H1 (cell line): ENCODE data around the gene TMEM14C. TPM values are rescaled to one million over a fixed set of nuclear protein-coding genes. Genes with fewer than 3 reads are reported as not detected.

Experiments used
- CTCF ChIA-PET: fragments of 300-600 bp; sonication (Branson Sonifier 250); formaldehyde crosslinking; loops from one replicate; lab custom pipeline; 2021; ENCODE audit not compliant: partially characterized antibody; lab: Charles Lee
- POLR2A ChIA-PET: fragments of 300-600 bp; sonication (Branson Sonifier 250); formaldehyde crosslinking; loops from one replicate; lab custom pipeline; 2021; ENCODE audit warnings: inconsistent platforms; ENCODE audit not compliant: partially characterized antibody; lab: Charles Lee
- DNase-seq, 2 experiments: peaks; one replicate each; pipeline versions ENCODE4 v3.0.0 to v3.0.0-alpha.2; 2010 to 2022; ENCODE audit warnings: low spot score in 2 of 2, low read depth in 1 of 2, mixed read lengths in 1 of 2
- FAIRE-seq: peaks from 2 replicates; lab custom pipeline; 2011; peaks lifted over from hg19 to GRCh38; lab: Jason Lieb, UNC
- H2AFZ ChIP-seq: 2 replicates; pipeline ENCODE4 v1.8.1; 2012; ENCODE audit warnings: low read length, inconsistent platforms
- H2AK5ac ChIP-seq: 2 replicates; pipeline ENCODE4 v1.6.1; 2013; ENCODE audit warnings: low read depth, low read length
- H2BK120ac ChIP-seq: replicated peaks from 2 replicates; pipeline ENCODE3; 2013; ENCODE audit warnings: low read depth, low read length, inconsistent platforms
- H2BK12ac ChIP-seq: 2 replicates; pipeline ENCODE4 v1.6.1; 2013; ENCODE audit warnings: low read depth, low read length
- H2BK15ac ChIP-seq: 2 replicates; pipeline ENCODE4 v1.6.1; 2013; ENCODE audit warnings: low read length
- H2BK20ac ChIP-seq: 2 replicates; pipeline ENCODE4 v1.6.1; 2013; ENCODE audit warnings: low read length
- H2BK5ac ChIP-seq: 2 replicates; pipeline ENCODE4 v1.6.1; 2013; ENCODE audit warnings: low read depth, low read length
- H3K14ac ChIP-seq: 2 replicates; pipeline ENCODE4 v1.6.1; 2013; ENCODE audit warnings: inconsistent platforms; ENCODE audit not compliant: insufficient read length
- H3K18ac ChIP-seq: 2 replicates; pipeline ENCODE4 v1.6.1; 2013; ENCODE audit warnings: low read length; ENCODE audit errors: extremely low read depth
- H3K23ac ChIP-seq: 2 replicates; pipeline ENCODE4 v1.6.1; 2013; ENCODE audit warnings: inconsistent platforms; ENCODE audit not compliant: insufficient read length
- H3K23me2 ChIP-seq: 2 replicates; pipeline ENCODE4 v1.6.1; 2013; ENCODE audit warnings: low read depth, low read length
- H3K27ac ChIP-seq: 2 replicates; pipeline ENCODE4 v1.6.1; 2011; ENCODE audit warnings: low read depth, low read length, inconsistent platforms
- H3K27me3 ChIP-seq, 4 experiments: replicated peaks in 1 of 4; 1 replicate in 1 of 4; 2 replicates in 3 of 4; pipeline versions ENCODE4 v1.6.1 to v1.8.1; 2011 to 2013; ENCODE audit warnings: low read length in 3 of 4, mild to moderate bottlenecking in 3 of 4, inconsistent platforms in 2 of 4, mixed read lengths in 2 of 4, moderate library complexity in 1 of 4; ENCODE audit not compliant: control insufficient read depth in 3 of 4, insufficient read depth in 3 of 4; ENCODE audit errors: extremely low read depth in 1 of 4
- H3K36me3 ChIP-seq, 4 experiments: 2 replicates each; pipeline versions ENCODE4 v1.6.1 to v1.8.1; 2011 to 2013; ENCODE audit warnings: mild to moderate bottlenecking in 4 of 4, low read length in 3 of 4, moderate library complexity in 2 of 4, control low read depth in 1 of 4, inconsistent platforms in 1 of 4; ENCODE audit not compliant: insufficient read depth in 4 of 4, control insufficient read depth in 2 of 4
- H3K4ac ChIP-seq: replicated peaks from 2 replicates; pipeline ENCODE3; 2013; ENCODE audit warnings: low read length, low read depth, mixed read lengths, inconsistent platforms; ENCODE audit not compliant: insufficient read length
- H3K4me1 ChIP-seq, 4 experiments: replicated peaks in 1 of 4; 1 replicate in 1 of 4; 2 replicates in 3 of 4; pipeline versions ENCODE4 v1.6.1 to v1.8.1; 2011 to 2013; ENCODE audit warnings: low read length in 3 of 4, inconsistent platforms in 2 of 4, mixed read lengths in 1 of 4; ENCODE audit not compliant: insufficient read depth in 4 of 4, control insufficient read depth in 3 of 4
- H3K4me2 ChIP-seq, 2 experiments: 2 replicates each; pipeline versions ENCODE4 v1.6.1 to v1.8.1; 2011 to 2013; ENCODE audit warnings: low read depth in 2 of 2, low read length in 2 of 2, control low read depth in 1 of 2, inconsistent platforms in 1 of 2, mild to moderate bottlenecking in 1 of 2; ENCODE audit not compliant: insufficient read depth in 1 of 2
- H3K4me3 ChIP-seq, 4 experiments: fragments of 200-600, 300-600 bp in 1 of 4; sonication (generic), shearing (Covaris generic), sonication (Bioruptor Twin) in 1 of 4; 2 replicates each; pipeline versions ENCODE4 v1.5.1 to v1.8.1; 2011 to 2016; ENCODE audit warnings: low read length in 4 of 4, low read depth in 3 of 4, control low read depth in 2 of 4, inconsistent platforms in 2 of 4, mild to moderate bottlenecking in 2 of 4, mixed read lengths in 1 of 4, moderate library complexity in 1 of 4; ENCODE audit not compliant: insufficient read depth in 2 of 4; ENCODE audit errors: extremely low read depth in 1 of 4
- H3K56ac ChIP-seq: replicated peaks from 2 replicates; pipeline ENCODE3; 2013; ENCODE audit warnings: low read depth, mild to moderate bottlenecking, mixed read lengths, low read length, inconsistent platforms; ENCODE audit not compliant: insufficient read length
- H3K79me1 ChIP-seq: 2 replicates; pipeline ENCODE4 v1.6.1; 2013; ENCODE audit warnings: low read depth, low read length, control low read depth
- H3K79me2 ChIP-seq, 2 experiments: 2 replicates each; pipeline versions ENCODE4 v1.6.1 to v1.8.1; 2012 to 2013; ENCODE audit warnings: low read length in 2 of 2, mild to moderate bottlenecking in 2 of 2, inconsistent platforms in 1 of 2; ENCODE audit not compliant: insufficient read depth in 2 of 2, control insufficient read depth in 1 of 2
- H3K9ac ChIP-seq, 4 experiments: replicated peaks in 1 of 4; 1 replicate in 1 of 4; 2 replicates in 3 of 4; pipeline versions ENCODE4 v1.6.1 to v1.8.1; 2011 to 2013; ENCODE audit warnings: low read depth in 3 of 4, low read length in 3 of 4, control low read depth in 2 of 4, mild to moderate bottlenecking in 2 of 4, moderate library complexity in 2 of 4, inconsistent platforms in 1 of 4; ENCODE audit errors: extremely low read depth in 1 of 4
- H3K9me3 ChIP-seq, 2 experiments: 2 replicates each; pipeline versions ENCODE4 v1.6.1 to v1.8.1; 2012 to 2013; ENCODE audit warnings: mild to moderate bottlenecking in 2 of 2, moderate library complexity in 2 of 2, control low read depth in 1 of 2, inconsistent platforms in 1 of 2, low read depth in 1 of 2, low read length in 1 of 2, mixed read lengths in 1 of 2; ENCODE audit not compliant: insufficient read depth in 2 of 2
- H4K20me1 ChIP-seq, 2 experiments: replicated peaks in 1 of 2; 2 replicates each; pipeline versions ENCODE3 to v1.8.1; 2011 to 2013; ENCODE audit warnings: inconsistent platforms in 2 of 2, low read length in 2 of 2, mild to moderate bottlenecking in 1 of 2; ENCODE audit not compliant: insufficient read depth in 2 of 2, control insufficient read depth in 1 of 2
- H4K5ac ChIP-seq: 2 replicates; pipeline ENCODE4 v1.6.1; 2013; ENCODE audit warnings: low read length, low read depth, mixed read lengths, inconsistent platforms; ENCODE audit not compliant: insufficient read length
- H4K8ac ChIP-seq: 2 replicates; pipeline ENCODE4 v1.8.0; 2013; ENCODE audit warnings: mild to moderate bottlenecking, moderate library complexity, low read length, inconsistent platforms; ENCODE audit not compliant: insufficient read depth; ENCODE audit errors: extremely low read depth
- H4K91ac ChIP-seq: replicated peaks from 2 replicates; pipeline ENCODE3; 2013; ENCODE audit warnings: low read length, mixed read lengths, inconsistent platforms; ENCODE audit not compliant: insufficient read length
- ATF2 ChIP-seq: IDR thresholded peaks from 2 replicates; pipeline ENCODE4 v1.6.1; 2012; ENCODE audit warnings: low read length, inconsistent platforms
- CEBPB ChIP-seq: IDR thresholded peaks from 2 replicates; pipeline ENCODE4 v1.6.1; 2012; ENCODE audit warnings: low read depth, low read length
- CREB1 ChIP-seq: IDR thresholded peaks from 2 replicates; pipeline ENCODE4 v1.6.1; 2012; ENCODE audit warnings: inconsistent platforms
- EGR1 ChIP-seq: IDR thresholded peaks from 2 replicates; pipeline ENCODE4 v1.6.1; 2011; ENCODE audit warnings: low read depth, low read length, borderline replicate concordance
- JUND ChIP-seq: IDR thresholded peaks from 2 replicates; pipeline ENCODE4 v1.6.1; 2011; ENCODE audit warnings: mild to moderate bottlenecking, improper control_type of control experiment, low read length
- PHF8 ChIP-seq: fragments of 200-600 bp; sonication (generic); conservative IDR thresholded peaks from 2 replicates; pipeline ENCODE4 v1.7.1; 2012; ENCODE audit warnings: low read depth, mild to moderate bottlenecking, inconsistent platforms, low read length, moderate library complexity
- RFX5 ChIP-seq: IDR thresholded peaks from 2 replicates; pipeline ENCODE4 v1.6.1; 2011; ENCODE audit warnings: low read depth, low read length, improper control_type of control experiment, borderline replicate concordance
- TAF7 ChIP-seq: optimal IDR thresholded peaks from 2 replicates; pipeline ENCODE3; 2011; ENCODE audit warnings: low read depth, mild to moderate bottlenecking, inconsistent platforms, low read length, moderate library complexity, borderline replicate concordance
- WGBS, 2 experiments: shearing (Covaris generic) in 1 of 2; methylation state at CpG; one replicate each; pipeline versions ENCODE4 v1.1.6 to v1.1.7; 2013 to 2015; ENCODE audit warnings: low lambda C conversion rate in 2 of 2, mixed read lengths in 2 of 2, inconsistent platforms in 1 of 2, low coverage in 1 of 2, missing lambda C conversion rate in 1 of 2; ENCODE audit not compliant: insufficient replicate concordance in 2 of 2, insufficient coverage in 1 of 2, insufficient read length in 1 of 2; ENCODE audit errors: extremely low coverage in 1 of 2, missing lambda C conversion rate in 1 of 2; 5-methylcytosine and 5-hydroxymethylcytosine counted together
- polyA plus RNA-seq, 7 experiments: library from polyadenylated mRNA; depleted of rRNA in 3 of 7; stranded (reverse) in 5 of 7; unstranded in 2 of 7; fragments of >200 nt in 5 of 7; fragments of 200-250 nt in 2 of 7; gene quantifications; 1 replicate in 5 of 7; 2 replicates in 1 of 7; 4 replicates in 1 of 7; pipeline versions ENCODE4 v1.2.1 to v1.2.3, GENCODE V29; 2011 to 2013; ENCODE audit warnings: missing spikeins in 2 of 7, mixed read lengths in 2 of 7
- total RNA-seq: library from RNA; stranded (reverse); fragmentation: NEBNext Ultra II Directional; extraction: Animal tissue kit (Norgen Biotek cat#: 25700); gene quantifications from 2 replicates; pipeline ENCODE4 v1.2.1, GENCODE V29; 2021
- TF ChIP-seq, protein P1 (sequence below), 3 experiments: IDR thresholded peaks; 1 replicate in 2 of 3; 2 replicates in 1 of 3; pipeline versions ENCODE4 v1.5.1 to v1.6.1; 2011; ENCODE audit warnings: low read length in 3 of 3, mild to moderate bottlenecking in 3 of 3, inconsistent platforms in 2 of 3, low read depth in 1 of 3, moderate library complexity in 1 of 3; ENCODE audit not compliant: insufficient read depth in 1 of 3; ENCODE audit errors: control extremely low read depth in 1 of 3

The TMEM14C gene
- total and polyA plus RNA-seq, 2 of the 8 experiments (the other 6 are each of a cell fraction or from before 2014, with no cell fraction given), result 116 to 157 TPM

- POLR2A ChIA-PET, result interaction anchor here (0.5 to 4.0 kb wide), 4 partner anchors 19 to 263 kb away, joined by 3 to 22 read pairs (median 3); partner anchors contain the start of gene TMEM14B
- TF ChIP-seq PHF8 (no peak), TAF7 (no peak), CEBPB (no peak), EGR1 (no peak), ATF2 (no peak), CREB1 (no peak), RFX5 (no peak), JUND (no peak)
- TF ChIP-seq, protein P1, sequence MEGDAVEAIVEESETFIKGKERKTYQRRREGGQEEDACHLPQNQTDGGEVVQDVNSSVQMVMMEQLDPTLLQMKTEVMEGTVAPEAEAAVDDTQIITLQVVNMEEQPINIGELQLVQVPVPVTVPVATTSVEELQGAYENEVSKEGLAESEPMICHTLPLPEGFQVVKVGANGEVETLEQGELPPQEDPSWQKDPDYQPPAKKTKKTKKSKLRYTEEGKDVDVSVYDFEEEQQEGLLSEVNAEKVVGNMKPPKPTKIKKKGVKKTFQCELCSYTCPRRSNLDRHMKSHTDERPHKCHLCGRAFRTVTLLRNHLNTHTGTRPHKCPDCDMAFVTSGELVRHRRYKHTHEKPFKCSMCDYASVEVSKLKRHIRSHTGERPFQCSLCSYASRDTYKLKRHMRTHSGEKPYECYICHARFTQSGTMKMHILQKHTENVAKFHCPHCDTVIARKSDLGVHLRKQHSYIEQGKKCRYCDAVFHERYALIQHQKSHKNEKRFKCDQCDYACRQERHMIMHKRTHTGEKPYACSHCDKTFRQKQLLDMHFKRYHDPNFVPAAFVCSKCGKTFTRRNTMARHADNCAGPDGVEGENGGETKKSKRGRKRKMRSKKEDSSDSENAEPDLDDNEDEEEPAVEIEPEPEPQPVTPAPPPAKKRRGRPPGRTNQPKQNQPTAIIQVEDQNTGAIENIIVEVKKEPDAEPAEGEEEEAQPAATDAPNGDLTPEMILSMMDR (IDR thresholded peaks at IDR 0.05; ENCODE audit: control extremely low read depth in 1 of 3, insufficient read depth in 1 of 3, low read depth in 1 of 3, low read length in 3 of 3), result no peak
Measured at GRCh38 chr6:10725716-10726115, 2.8 kb downstream of the TMEM14C start.

More at GRCh38 chr6:10725716-10726115, 2.8 kb downstream of the TMEM14C start:
- Histone ChIP-seq H2BK12ac (no peak overlapping the region), H2BK15ac (no peak overlapping the region), H3K14ac (no peak overlapping the region), H3K56ac (no peak overlapping the region), H3K9ac (no peak overlapping the region; a peak in 1 of 7 replicates), H2AFZ (no peak overlapping the region), H3K27me3 (no peaks in the 10 kb centered on the region), H2BK20ac (no peak overlapping the region), H2BK5ac (no peak overlapping the region), H4K20me1 (no peaks in the 10 kb centered on the region), H3K27ac (no peak overlapping the region), H4K5ac (no peak overlapping the region), H3K79me1 (peaks cover 8% of the 10 kb centered on the region; the same call in 1 of the 2 replicates), H3K4ac (no peak overlapping the region), H3K36me3 (peaks cover 6 to 44% (median 20%) of the 10 kb centered on the region in 4 experiments), H4K91ac (no peak overlapping the region), H4K8ac (no peak overlapping the region), H3K9me3 (no peaks in the 10 kb centered on the region; a peak in 1 of 4 replicates), H3K79me2 (peaks cover 8 to 18% of the 10 kb centered on the region in 2 experiments; a peak in 3 of 4 replicates), H3K4me3 (no peak overlapping the region), H3K4me1 (peaks cover 0 to 12% (median 4%) of the 10 kb centered on the region in 4 experiments; a peak in 3 of 7 replicates), H3K18ac (no peak overlapping the region), H2AK5ac (no peak overlapping the region), H3K23ac (no peak overlapping the region), H3K23me2 (peaks cover 4% of the 10 kb centered on the region; the same call in 1 of the 2 replicates), H3K4me2 (no peak overlapping the region; a peak in 1 of 4 replicates), H2BK120ac (no peak overlapping the region)
- WGBS, 2 experiments, result 84% methylated on average over 9 of the region's 9 CpGs; no CpG with 5 or more reads in 1 of the 2 experiments
- DNase-seq (no peak), FAIRE-seq (no peak)
- CTCF ChIA-PET, result interaction anchor here (0.6 kb wide), 1 partner anchor 32 kb away, joined by 3 read pairs; no protein-coding TSS in a partner anchor
